Superior temporal gyrus (tissue), 1 donor: ENCODE data around the gene ATP6V0A4.
"Not testable (repeated sequence)": the region's sequence is repeated elsewhere in the genome, so short reads cannot be mapped to it uniquely, and the experiment has no call there.

ENCODE experiments used
- DNase-seq: peaks from one replicate; pipeline ENCODE4 v3.0.0-alpha.2; 2016; ENCODE audit errors: extremely low spot score

The ATP6V0A4 gene

DNA sequence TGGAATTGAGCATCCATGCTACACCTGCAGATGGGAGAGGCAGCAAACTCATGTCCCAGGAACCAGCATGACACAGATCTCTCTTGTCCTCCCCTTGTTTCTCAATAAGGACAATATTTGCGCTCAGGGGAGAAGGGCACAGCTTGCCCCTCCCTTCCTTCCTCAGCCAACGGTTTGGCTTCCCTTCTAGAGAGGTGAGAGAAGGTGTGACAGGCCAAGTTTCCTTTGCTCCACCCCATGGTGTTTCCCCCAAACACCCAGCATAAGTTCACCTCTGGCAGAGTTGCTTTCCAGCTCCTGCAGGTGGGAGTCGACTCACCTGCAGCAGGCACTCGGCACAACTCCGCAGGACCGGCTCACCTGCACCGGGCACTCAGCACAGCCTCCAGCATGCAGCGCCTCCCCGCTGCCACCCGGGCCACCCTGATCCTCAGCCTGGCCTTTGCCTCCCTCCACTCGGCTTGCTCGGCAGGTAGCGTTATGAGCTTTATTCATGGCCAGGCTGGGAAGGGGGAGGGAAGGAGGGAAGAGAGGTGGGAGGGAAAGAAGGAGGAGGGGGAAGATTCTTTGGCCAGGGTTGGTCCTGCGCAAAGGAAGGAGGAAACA, at the start of gene ATP6V0A4, which contains the start of gene TMEM213:
Gene ATP6V0A4 (minus strand): TSS at position 482 of the 606 bp plus-strand sequence. CDS start 26,949 bp downstream, outside the sequence.
Gene TMEM213 (plus strand): TSS at position 280 of the 606 bp plus-strand sequence. CDS start 111 bp downstream, at position 391.
- DNase-seq = no peak

GRCh38 chr7:138845711-138846110, 47.7 kb upstream of the ATP6V0A4 start:
- no peak for DNase-seq

DNA sequence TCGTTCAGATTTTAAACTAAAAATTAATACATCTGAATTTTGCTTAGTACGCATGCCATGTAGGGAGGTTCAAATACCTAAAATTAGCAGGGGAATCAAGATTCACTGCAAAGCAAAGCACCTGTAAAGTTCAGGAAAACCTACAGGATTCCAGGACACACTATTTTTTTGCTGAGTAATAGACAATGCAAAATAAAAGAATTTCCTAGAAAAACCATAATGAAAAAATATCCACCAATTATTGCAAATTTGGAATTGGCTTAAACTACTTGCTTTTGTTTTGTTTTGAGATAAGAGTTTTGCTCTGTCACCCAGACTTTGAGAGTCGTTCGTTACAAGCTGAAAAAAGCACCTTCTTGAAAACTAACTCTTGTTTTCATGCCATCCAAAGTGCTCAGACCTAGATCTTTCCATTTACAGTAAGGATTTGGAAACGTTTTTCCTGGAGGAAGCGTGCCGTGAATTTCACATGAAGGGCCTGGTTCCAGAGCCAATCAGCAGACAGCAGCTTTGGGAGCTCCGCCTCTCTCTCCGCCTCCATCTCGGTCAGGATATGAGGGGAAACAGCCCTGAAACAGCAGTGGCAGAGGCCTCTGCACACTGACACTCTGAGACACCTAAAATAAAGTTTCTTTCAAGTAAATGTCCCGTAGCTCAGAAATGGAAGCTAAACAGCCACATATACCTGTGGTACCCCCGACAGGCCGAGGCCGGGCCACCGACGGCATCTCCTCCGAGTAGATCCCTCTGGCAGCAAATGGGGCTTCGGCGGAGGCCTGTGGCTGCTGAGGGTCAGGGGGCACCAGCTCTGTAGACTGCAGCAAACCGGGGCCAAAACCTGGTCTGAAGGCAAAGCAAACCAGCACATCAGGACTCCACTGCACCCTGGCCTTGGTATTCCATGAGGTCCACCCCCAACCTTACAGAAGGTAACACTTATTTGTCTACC, 45.9 kb upstream of the ATP6V0A4 start:
- no peak for DNase-seq

DNA sequence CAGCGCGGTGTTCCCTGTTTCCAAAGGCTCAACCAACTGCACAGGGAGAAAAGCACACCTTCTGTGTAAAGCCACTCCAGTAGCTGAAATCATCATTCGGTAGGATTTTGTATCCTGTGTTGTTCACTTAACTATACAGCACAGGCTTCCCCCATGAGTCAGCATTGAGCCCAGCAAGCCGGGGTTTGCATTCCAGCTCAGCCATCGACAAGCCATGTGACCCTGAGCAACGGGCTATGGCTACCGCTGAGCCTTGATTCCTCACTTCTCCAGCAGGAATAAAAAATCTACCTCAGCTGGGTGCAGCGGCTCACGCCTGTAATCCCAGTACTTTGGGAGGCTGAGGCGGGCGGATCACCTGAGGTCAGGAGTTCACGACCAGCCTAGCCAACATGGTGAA, 44.1 kb upstream of the ATP6V0A4 start:
- DNase-seq = no peak

GRCh38 chr7:138838166-138838565, 40.2 kb upstream of the ATP6V0A4 start:
- no peak for DNase-seq

DNA sequence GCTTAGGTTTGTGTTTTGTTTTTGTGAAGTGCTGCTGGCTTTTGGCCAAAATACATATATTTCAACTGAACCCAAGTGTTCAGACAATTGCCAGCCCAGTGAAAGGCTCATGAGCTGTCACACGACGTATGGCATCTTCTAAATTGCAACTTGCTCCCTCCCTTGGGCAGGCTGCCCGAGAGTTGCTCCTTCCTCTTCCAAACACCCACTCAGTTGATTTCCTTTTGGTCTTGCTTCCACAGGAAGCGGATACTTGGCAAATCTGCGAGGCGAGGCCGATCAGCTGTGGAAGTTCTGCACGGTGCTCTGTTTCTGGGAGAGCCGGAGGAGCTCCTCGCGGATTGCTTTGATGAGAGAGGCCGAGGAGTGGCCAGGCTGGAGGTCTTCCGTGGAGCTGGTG, 39.6 kb upstream of the ATP6V0A4 start:
- no peak for DNase-seq

DNA sequence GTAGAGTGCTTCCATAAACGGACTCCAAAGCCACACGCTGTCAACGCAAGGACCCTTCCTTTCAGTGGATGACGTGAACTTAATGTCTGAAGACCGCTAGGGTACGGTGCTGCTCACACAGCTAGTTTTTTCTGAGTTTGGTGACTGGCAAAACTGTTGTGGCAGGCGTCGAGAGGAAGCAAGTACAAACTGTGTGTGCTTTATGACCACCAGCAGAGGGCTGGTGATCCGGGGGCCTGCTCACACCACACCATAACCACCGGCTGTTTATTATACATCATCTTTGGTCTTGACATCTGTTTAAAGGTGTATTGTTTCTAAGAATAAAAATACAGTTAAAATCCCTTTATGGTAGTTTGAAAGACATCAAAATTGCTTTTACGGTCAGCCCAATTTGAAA, 37.1 kb upstream of the ATP6V0A4 start:
- DNase-seq = no peak

DNA sequence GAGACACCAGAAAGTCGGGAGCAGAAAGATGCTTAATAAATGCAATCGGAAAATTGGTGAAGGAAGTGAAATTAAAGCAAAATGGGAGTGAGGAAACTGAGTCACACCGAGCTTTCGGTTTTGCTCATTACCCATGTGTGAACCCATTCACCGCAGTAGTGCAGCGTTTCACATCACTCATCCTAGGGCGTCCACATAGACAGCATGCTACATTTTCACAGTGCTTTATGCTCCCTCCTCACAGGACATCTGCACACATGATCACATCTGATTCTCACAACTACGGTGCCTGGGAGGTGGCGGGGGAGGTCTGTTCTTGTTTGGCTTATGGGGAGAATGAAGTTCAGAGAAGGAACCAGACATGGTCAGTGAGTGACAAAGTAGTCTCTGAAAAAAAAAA, 36.6 kb upstream of the ATP6V0A4 start:
- DNase-seq = no peak

GRCh38 chr7:138833596-138833995, 35.6 kb upstream of the ATP6V0A4 start:
- DNase-seq = no peak

GRCh38 chr7:138832966-138833365, 35.0 kb upstream of the ATP6V0A4 start:
- no peak for DNase-seq

DNA sequence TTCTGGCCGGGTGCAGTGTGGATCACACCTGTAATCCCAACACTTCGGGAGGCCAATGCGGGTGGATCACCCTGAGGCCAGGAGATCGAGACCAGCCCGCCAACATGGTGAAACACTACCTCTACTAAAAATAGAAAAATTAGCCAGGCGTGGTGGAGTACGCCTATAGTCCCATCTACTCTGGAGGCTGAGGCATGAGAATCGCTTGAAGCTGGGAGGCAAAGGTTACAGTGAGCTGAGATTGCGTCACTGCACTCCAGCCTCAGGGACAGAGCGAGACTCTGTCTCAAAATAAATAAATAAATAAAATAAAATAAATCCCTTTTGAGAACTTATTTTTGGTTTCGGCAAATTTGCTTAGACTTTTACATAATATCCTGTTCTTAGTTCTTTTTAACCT, 31.3 kb upstream of the ATP6V0A4 start:
- no peak for DNase-seq

GRCh38 chr7:138828302-138828701, 30.3 kb upstream of the ATP6V0A4 start:
- DNase-seq = no peak

DNA sequence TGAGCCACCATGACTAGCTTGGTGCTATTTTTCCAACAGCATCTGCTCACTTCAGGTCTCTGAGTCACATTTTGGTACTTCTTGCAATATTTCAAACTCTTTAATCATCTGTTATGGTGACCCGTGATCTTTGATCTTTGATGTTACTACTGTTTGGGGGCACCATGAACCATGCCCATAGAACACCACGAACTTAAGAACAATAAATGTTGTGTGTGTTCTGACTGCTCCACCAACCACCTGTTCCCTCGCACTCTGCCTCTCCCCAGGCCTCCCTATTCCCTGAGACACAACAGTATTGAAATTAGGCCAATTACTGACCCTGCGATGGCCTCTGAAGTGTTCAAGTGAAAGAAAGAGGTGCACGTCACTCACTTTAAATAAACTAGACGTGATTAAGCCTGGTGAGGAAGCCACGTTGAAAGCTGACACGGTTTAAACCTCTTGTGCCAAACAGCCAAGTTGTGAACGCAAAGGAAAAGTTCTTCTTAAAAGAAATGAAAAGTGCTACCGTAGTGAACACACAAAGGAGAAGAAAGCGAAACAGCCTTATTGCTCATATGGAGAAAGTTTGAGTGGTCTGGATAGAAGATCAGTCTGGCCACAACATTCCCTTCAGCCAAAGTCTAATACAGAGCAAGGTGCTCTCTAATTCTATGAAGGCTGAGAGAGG, 27.2 kb upstream of the ATP6V0A4 start:
- no peak for DNase-seq

GRCh38 chr7:138822867-138823535, 25.0 kb upstream of the ATP6V0A4 start:
- DNase-seq = no peak

GRCh38 chr7:138821912-138822311, 23.9 kb upstream of the ATP6V0A4 start:
- no peak for DNase-seq

DNA sequence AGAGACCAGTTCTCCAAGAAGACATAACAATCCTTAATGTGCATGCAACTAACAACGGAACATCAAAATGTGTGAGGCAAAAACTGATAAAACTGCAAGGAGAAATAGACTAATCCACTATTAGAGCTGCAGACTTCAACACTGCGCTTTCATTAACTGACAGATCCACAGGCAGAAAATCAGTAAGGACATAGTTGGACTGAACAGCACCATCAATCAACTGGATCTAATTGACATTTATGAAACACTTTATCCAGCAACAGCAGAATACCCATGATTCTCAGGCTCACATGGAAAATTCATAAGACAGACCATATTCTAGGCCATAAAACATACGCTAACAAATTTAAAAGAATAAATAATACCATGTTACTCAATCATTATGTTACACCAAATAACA, 21.6 kb upstream of the ATP6V0A4 start:
- DNase-seq = no peak

DNA sequence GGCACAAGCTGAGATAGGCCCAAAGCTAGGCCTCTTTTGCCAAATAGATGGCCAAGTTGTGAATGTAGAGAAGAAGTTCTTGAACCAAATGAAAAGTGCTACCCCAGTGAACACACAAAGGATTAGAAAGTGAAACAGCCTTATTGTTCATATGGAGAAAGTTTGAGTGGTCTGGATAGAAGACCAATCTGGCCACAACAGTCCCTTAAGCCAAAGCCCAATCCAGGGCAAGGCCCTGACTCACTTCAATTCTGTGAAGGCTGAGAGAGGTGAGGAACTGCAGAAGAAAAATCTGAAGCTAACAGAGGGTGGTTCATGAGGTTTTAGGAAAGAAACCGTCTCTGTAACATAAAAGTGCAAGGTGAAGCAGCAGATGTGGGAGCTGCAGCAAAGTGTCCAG, 18.7 kb upstream of the ATP6V0A4 start:
- no peak for DNase-seq

DNA sequence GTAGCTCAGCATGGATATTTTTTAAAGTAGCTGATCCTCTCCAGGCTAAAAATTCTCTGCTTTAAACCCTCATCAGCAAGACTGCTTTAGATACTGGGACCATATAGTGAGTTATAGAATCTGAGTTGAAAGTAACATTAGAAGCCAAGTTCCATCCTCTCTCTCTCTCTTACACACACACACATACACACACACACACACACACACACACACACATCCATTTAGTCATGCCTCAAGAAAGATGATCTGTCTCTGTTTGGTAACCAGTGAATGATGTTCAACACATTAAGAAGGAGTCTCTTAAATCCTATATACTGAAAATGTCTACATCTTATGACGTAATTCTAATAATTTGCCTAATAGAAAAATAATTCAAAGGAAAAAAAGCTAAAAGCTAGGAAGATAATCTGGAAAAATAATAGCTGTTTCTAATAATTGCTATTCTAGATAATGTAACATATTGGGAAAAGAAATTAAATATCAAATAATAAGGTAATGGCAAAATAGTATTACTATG, 16.9 kb upstream of the ATP6V0A4 start:
- no peak for DNase-seq

- no peak for DNase-seq
Observed at GRCh38 chr7:138813945-138814344, 15.9 kb upstream of the ATP6V0A4 start.

DNA sequence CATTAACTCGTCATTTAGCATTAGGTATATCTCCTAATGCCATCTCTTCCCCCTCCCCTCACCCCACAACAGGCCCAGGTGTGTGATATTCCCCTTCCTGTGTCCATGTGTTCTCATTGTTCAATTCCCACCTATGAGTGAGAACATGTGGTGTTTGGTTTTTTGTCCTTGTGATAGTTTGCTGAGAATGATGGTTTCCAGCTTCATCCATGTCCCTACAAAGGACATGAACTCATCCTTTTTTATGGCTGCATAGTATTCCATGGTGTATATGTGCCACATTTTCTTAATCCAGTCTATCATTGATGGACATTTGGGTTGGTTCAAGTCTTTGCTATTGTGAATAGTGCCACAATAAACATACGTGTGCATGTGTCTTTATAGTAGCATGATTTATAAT, 13.3 kb upstream of the ATP6V0A4 start:
- not testable (repeated sequence) for DNase-seq

GRCh38 chr7:138809346-138809745, 11.3 kb upstream of the ATP6V0A4 start:
- no peak for DNase-seq

DNA sequence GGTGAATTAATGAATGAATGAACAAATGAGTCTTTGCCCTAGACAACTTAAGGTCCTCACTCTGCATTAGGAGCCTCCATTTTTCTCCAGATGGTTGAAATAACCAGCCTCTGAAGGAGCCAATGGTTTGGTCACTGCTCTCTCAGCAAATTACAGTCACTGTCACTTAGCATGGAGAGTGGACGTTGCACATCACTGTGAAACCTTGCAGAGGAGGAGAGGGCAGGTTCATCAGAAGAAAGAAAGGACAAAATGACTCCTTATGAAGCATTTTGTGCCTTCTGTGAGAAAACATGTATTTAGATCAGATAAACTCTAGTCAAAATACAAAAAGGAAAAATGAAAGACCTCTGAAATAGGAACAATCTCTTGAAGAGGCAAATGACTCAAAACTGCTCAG, 6.6 kb upstream of the ATP6V0A4 start:
- no peak for DNase-seq
